H1 (cell line): Measurements from ENCODE around the gene SLC16A2. TPM values are rescaled to one million over a fixed set of nuclear protein-coding genes. Genes with fewer than 3 reads are reported as not detected.

Experiments used
- CTCF ChIA-PET: fragments of 300-600 bp; sonication (Branson Sonifier 250); formaldehyde crosslinking; loops from one replicate; lab custom pipeline; 2021; ENCODE audit not compliant: partially characterized antibody; lab: Charles Lee
- POLR2A ChIA-PET: fragments of 300-600 bp; sonication (Branson Sonifier 250); formaldehyde crosslinking; loops from one replicate; lab custom pipeline; 2021; ENCODE audit warnings: inconsistent platforms; ENCODE audit not compliant: partially characterized antibody; lab: Charles Lee
- DNase-seq, 2 experiments: peaks; one replicate each; pipeline versions ENCODE4 v3.0.0 to v3.0.0-alpha.2; 2010 to 2022; ENCODE audit warnings: low spot score in 2 of 2, low read depth in 1 of 2, mixed read lengths in 1 of 2
- FAIRE-seq: peaks from 2 replicates; lab custom pipeline; 2011; peaks lifted over from hg19 to GRCh38; lab: Jason Lieb, UNC
- H2AFZ ChIP-seq: 2 replicates; pipeline ENCODE4 v1.8.1; 2012; ENCODE audit warnings: low read length, inconsistent platforms
- H2AK5ac ChIP-seq: 2 replicates; pipeline ENCODE4 v1.6.1; 2013; ENCODE audit warnings: low read depth, low read length
- H2BK120ac ChIP-seq: replicated peaks from 2 replicates; pipeline ENCODE3; 2013; ENCODE audit warnings: low read depth, low read length, inconsistent platforms
- H2BK12ac ChIP-seq: 2 replicates; pipeline ENCODE4 v1.6.1; 2013; ENCODE audit warnings: low read depth, low read length
- H2BK15ac ChIP-seq: 2 replicates; pipeline ENCODE4 v1.6.1; 2013; ENCODE audit warnings: low read length
- H2BK20ac ChIP-seq: 2 replicates; pipeline ENCODE4 v1.6.1; 2013; ENCODE audit warnings: low read length
- H2BK5ac ChIP-seq: 2 replicates; pipeline ENCODE4 v1.6.1; 2013; ENCODE audit warnings: low read depth, low read length
- H3K14ac ChIP-seq: 2 replicates; pipeline ENCODE4 v1.6.1; 2013; ENCODE audit warnings: inconsistent platforms; ENCODE audit not compliant: insufficient read length
- H3K18ac ChIP-seq: 2 replicates; pipeline ENCODE4 v1.6.1; 2013; ENCODE audit warnings: low read length; ENCODE audit errors: extremely low read depth
- H3K23ac ChIP-seq: 2 replicates; pipeline ENCODE4 v1.6.1; 2013; ENCODE audit warnings: inconsistent platforms; ENCODE audit not compliant: insufficient read length
- H3K23me2 ChIP-seq: 2 replicates; pipeline ENCODE4 v1.6.1; 2013; ENCODE audit warnings: low read depth, low read length
- H3K27ac ChIP-seq: 2 replicates; pipeline ENCODE4 v1.6.1; 2011; ENCODE audit warnings: low read depth, low read length, inconsistent platforms
- H3K27me3 ChIP-seq, 4 experiments: replicated peaks in 1 of 4; 1 replicate in 1 of 4; 2 replicates in 3 of 4; pipeline versions ENCODE4 v1.6.1 to v1.8.1; 2011 to 2013; ENCODE audit warnings: low read length in 3 of 4, mild to moderate bottlenecking in 3 of 4, inconsistent platforms in 2 of 4, mixed read lengths in 2 of 4, moderate library complexity in 1 of 4; ENCODE audit not compliant: control insufficient read depth in 3 of 4, insufficient read depth in 3 of 4; ENCODE audit errors: extremely low read depth in 1 of 4
- H3K36me3 ChIP-seq, 4 experiments: 2 replicates each; pipeline versions ENCODE4 v1.6.1 to v1.8.1; 2011 to 2013; ENCODE audit warnings: mild to moderate bottlenecking in 4 of 4, low read length in 3 of 4, moderate library complexity in 2 of 4, control low read depth in 1 of 4, inconsistent platforms in 1 of 4; ENCODE audit not compliant: insufficient read depth in 4 of 4, control insufficient read depth in 2 of 4
- H3K4ac ChIP-seq: replicated peaks from 2 replicates; pipeline ENCODE3; 2013; ENCODE audit warnings: low read length, low read depth, mixed read lengths, inconsistent platforms; ENCODE audit not compliant: insufficient read length
- H3K4me1 ChIP-seq, 4 experiments: replicated peaks in 1 of 4; 1 replicate in 1 of 4; 2 replicates in 3 of 4; pipeline versions ENCODE4 v1.6.1 to v1.8.1; 2011 to 2013; ENCODE audit warnings: low read length in 3 of 4, inconsistent platforms in 2 of 4, mixed read lengths in 1 of 4; ENCODE audit not compliant: insufficient read depth in 4 of 4, control insufficient read depth in 3 of 4
- H3K4me2 ChIP-seq, 2 experiments: 2 replicates each; pipeline versions ENCODE4 v1.6.1 to v1.8.1; 2011 to 2013; ENCODE audit warnings: low read depth in 2 of 2, low read length in 2 of 2, control low read depth in 1 of 2, inconsistent platforms in 1 of 2, mild to moderate bottlenecking in 1 of 2; ENCODE audit not compliant: insufficient read depth in 1 of 2
- H3K4me3 ChIP-seq, 4 experiments: fragments of 200-600, 300-600 bp in 1 of 4; sonication (generic), shearing (Covaris generic), sonication (Bioruptor Twin) in 1 of 4; 2 replicates each; pipeline versions ENCODE4 v1.5.1 to v1.8.1; 2011 to 2016; ENCODE audit warnings: low read length in 4 of 4, low read depth in 3 of 4, control low read depth in 2 of 4, inconsistent platforms in 2 of 4, mild to moderate bottlenecking in 2 of 4, mixed read lengths in 1 of 4, moderate library complexity in 1 of 4; ENCODE audit not compliant: insufficient read depth in 2 of 4; ENCODE audit errors: extremely low read depth in 1 of 4
- H3K56ac ChIP-seq: replicated peaks from 2 replicates; pipeline ENCODE3; 2013; ENCODE audit warnings: low read depth, mild to moderate bottlenecking, mixed read lengths, low read length, inconsistent platforms; ENCODE audit not compliant: insufficient read length
- H3K79me1 ChIP-seq: 2 replicates; pipeline ENCODE4 v1.6.1; 2013; ENCODE audit warnings: low read depth, low read length, control low read depth
- H3K79me2 ChIP-seq, 2 experiments: 2 replicates each; pipeline versions ENCODE4 v1.6.1 to v1.8.1; 2012 to 2013; ENCODE audit warnings: low read length in 2 of 2, mild to moderate bottlenecking in 2 of 2, inconsistent platforms in 1 of 2; ENCODE audit not compliant: insufficient read depth in 2 of 2, control insufficient read depth in 1 of 2
- H3K9ac ChIP-seq, 4 experiments: replicated peaks in 1 of 4; 1 replicate in 1 of 4; 2 replicates in 3 of 4; pipeline versions ENCODE4 v1.6.1 to v1.8.1; 2011 to 2013; ENCODE audit warnings: low read depth in 3 of 4, low read length in 3 of 4, control low read depth in 2 of 4, mild to moderate bottlenecking in 2 of 4, moderate library complexity in 2 of 4, inconsistent platforms in 1 of 4; ENCODE audit errors: extremely low read depth in 1 of 4
- H3K9me3 ChIP-seq, 2 experiments: 2 replicates each; pipeline versions ENCODE4 v1.6.1 to v1.8.1; 2012 to 2013; ENCODE audit warnings: mild to moderate bottlenecking in 2 of 2, moderate library complexity in 2 of 2, control low read depth in 1 of 2, inconsistent platforms in 1 of 2, low read depth in 1 of 2, low read length in 1 of 2, mixed read lengths in 1 of 2; ENCODE audit not compliant: insufficient read depth in 2 of 2
- H4K20me1 ChIP-seq, 2 experiments: replicated peaks in 1 of 2; 2 replicates each; pipeline versions ENCODE3 to v1.8.1; 2011 to 2013; ENCODE audit warnings: inconsistent platforms in 2 of 2, low read length in 2 of 2, mild to moderate bottlenecking in 1 of 2; ENCODE audit not compliant: insufficient read depth in 2 of 2, control insufficient read depth in 1 of 2
- H4K5ac ChIP-seq: 2 replicates; pipeline ENCODE4 v1.6.1; 2013; ENCODE audit warnings: low read length, low read depth, mixed read lengths, inconsistent platforms; ENCODE audit not compliant: insufficient read length
- H4K8ac ChIP-seq: 2 replicates; pipeline ENCODE4 v1.8.0; 2013; ENCODE audit warnings: mild to moderate bottlenecking, moderate library complexity, low read length, inconsistent platforms; ENCODE audit not compliant: insufficient read depth; ENCODE audit errors: extremely low read depth
- H4K91ac ChIP-seq: replicated peaks from 2 replicates; pipeline ENCODE3; 2013; ENCODE audit warnings: low read length, mixed read lengths, inconsistent platforms; ENCODE audit not compliant: insufficient read length
- WGBS, 2 experiments: shearing (Covaris generic) in 1 of 2; methylation state at CpG; one replicate each; pipeline versions ENCODE4 v1.1.6 to v1.1.7; 2013 to 2015; ENCODE audit warnings: low lambda C conversion rate in 2 of 2, mixed read lengths in 2 of 2, inconsistent platforms in 1 of 2, low coverage in 1 of 2, missing lambda C conversion rate in 1 of 2; ENCODE audit not compliant: insufficient replicate concordance in 2 of 2, insufficient coverage in 1 of 2, insufficient read length in 1 of 2; ENCODE audit errors: extremely low coverage in 1 of 2, missing lambda C conversion rate in 1 of 2; 5-methylcytosine and 5-hydroxymethylcytosine counted together
- polyA plus RNA-seq, 7 experiments: library from polyadenylated mRNA; depleted of rRNA in 3 of 7; stranded (reverse) in 5 of 7; unstranded in 2 of 7; fragments of >200 nt in 5 of 7; fragments of 200-250 nt in 2 of 7; gene quantifications; 1 replicate in 5 of 7; 2 replicates in 1 of 7; 4 replicates in 1 of 7; pipeline versions ENCODE4 v1.2.1 to v1.2.3, GENCODE V29; 2011 to 2013; ENCODE audit warnings: missing spikeins in 2 of 7, mixed read lengths in 2 of 7
- total RNA-seq: library from RNA; stranded (reverse); fragmentation: NEBNext Ultra II Directional; extraction: Animal tissue kit (Norgen Biotek cat#: 25700); gene quantifications from 2 replicates; pipeline ENCODE4 v1.2.1, GENCODE V29; 2021

Gene SLC16A2
- total and polyA plus RNA-seq, 2 of the 8 experiments (the other 6 are each of a cell fraction or from before 2014, with no cell fraction given), result 24.4 to 32.2 TPM

DNA sequence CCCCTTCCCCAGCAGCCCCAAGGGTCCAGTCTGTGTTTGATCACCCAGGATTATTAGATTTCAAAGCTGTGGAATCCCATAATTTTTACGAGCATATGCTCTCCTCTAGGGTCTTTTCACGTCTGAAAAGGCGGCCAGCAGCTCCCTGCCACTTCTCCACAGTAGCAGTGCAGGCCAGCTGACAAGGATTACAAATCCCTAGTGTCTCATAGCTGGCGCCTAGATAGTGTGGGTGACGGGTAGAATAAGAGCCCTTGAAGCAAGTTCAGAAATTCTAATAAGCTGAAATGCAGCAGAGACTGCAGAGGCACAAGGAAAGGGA is 113.8 kb downstream of the SLC16A2 start:
- Histone ChIP-seq H2BK120ac (no peak overlapping the region), H3K56ac (no peak overlapping the region), H3K14ac (no peak overlapping the region), H2BK20ac (no peak overlapping the region), H3K27me3 (peaks cover 0 to 2% (median 0%) of the 10 kb centered on the region in 4 experiments; a peak in 2 of 7 replicates), H3K36me3 (no peaks in the 10 kb centered on the region; a peak in 1 of 8 replicates), H3K9me3 (no peaks in the 10 kb centered on the region), H4K91ac (no peak overlapping the region), H3K79me2 (no peaks in the 10 kb centered on the region), H4K20me1 (no peaks in the 10 kb centered on the region), H3K18ac (no peak overlapping the region), H3K4me3 (0 out of 8 replicates have a peak overlapping the region, but pooled peaks of 1 of the 4 experiments have one; percentile 64), H2BK12ac (no peak overlapping the region), H3K9ac (no peak overlapping the region), H4K8ac (no peak overlapping the region), H3K27ac (no peak overlapping the region), H2BK15ac (no peak overlapping the region), H3K79me1 (no peaks in the 10 kb centered on the region), H3K23me2 (peaks cover 4% of the 10 kb centered on the region; the same call in 1 of the 2 replicates), H3K4me2 (peak overlapping the region in 1 of 2 experiments; percentile 84; a peak in 2 of 4 replicates), H2AK5ac (no peak overlapping the region), H4K5ac (no peak overlapping the region), H3K4ac (no peak overlapping the region), H2AFZ (no peak overlapping the region), H3K23ac (no peak overlapping the region), H2BK5ac (no peak overlapping the region), H3K4me1 (peaks cover 0 to 12% (median 2%) of the 10 kb centered on the region in 4 experiments; a peak in 4 of 7 replicates)
- ChIA-PET POLR2A (interaction anchor here (1.0 to 1.1 kb wide), 2 partner anchors 43 to 114 kb away, joined by 3 to 4 read pairs; partner anchors contain the start of gene SLC16A2), CTCF (interaction anchor here (0.7 to 3.1 kb wide), 18 partner anchors 9 to 1493 kb away, joined by 3 to 14 read pairs (median 6); no protein-coding TSS in a partner anchor)
- no peak for FAIRE-seq
- no peak for DNase-seq
- WGBS, 2 experiments, result 45% methylated on average over 5 of the region's 5 CpGs; no CpG with 5 or more reads in 1 of the 2 experiments
